Mucosa of gallbladder (tissue), 1 donor: ENCODE measurements around the gene SUN5. TPM values are rescaled to one million over a fixed set of nuclear protein-coding genes. Genes with fewer than 3 reads are reported as not detected.
"Not testable (repeated sequence)": the region's sequence is repeated elsewhere in the genome, so short reads cannot be mapped to it uniquely, and the experiment has no call there.

Source experiments
- DNase-seq: peaks from one replicate; pipeline ENCODE4 v3.0.0-alpha.2; 2020; ENCODE audit warnings: low spot score
- total RNA-seq: library from RNA; stranded (reverse); gene quantifications from one replicate; pipeline ENCODE4 v1.2.1, GENCODE V29; 2021
- donor health status: DM: no; HTN: no; CAD: no.

The SUN5 gene
- not detected for total RNA-seq

GRCh38 chr20:33004141-33004751 is at the start of gene SUN5:
Gene SUN5 (minus strand): TSS chr20:33004433. CDS start chr20:33004340, 93 bp downstream.
- no peak for DNase-seq

GRCh38 chr20:33053291-33054106 is 49.3 kb upstream of the SUN5 start, which contains the start of gene BPIFB3:
Gene BPIFB3 (plus strand): TSS chr20:33053903. CDS start chr20:33055436, 1,533 bp downstream.
- DNase-seq = no peak

- DNase-seq = no peak
Observed at GRCh38 chr20:33051333-33051732, 47.1 kb upstream of the SUN5 start.

- DNase-seq = no peak
Observed at GRCh38 chr20:33046412-33046811, 42.2 kb upstream of the SUN5 start.

- not testable (repeated sequence) for DNase-seq
Observed at GRCh38 chr20:33045129-33045721, 41.0 kb upstream of the SUN5 start.

- DNase-seq = no peak
Observed at GRCh38 chr20:33043731-33044181, 39.5 kb upstream of the SUN5 start.

- no peak for DNase-seq
Observed at GRCh38 chr20:33042983-33043730, 38.9 kb upstream of the SUN5 start.

- DNase-seq = no peak
Observed at GRCh38 chr20:33042430-33042829, 38.2 kb upstream of the SUN5 start.

GRCh38 chr20:33038243-33038642 is 34.0 kb upstream of the SUN5 start:
- DNase-seq = no peak

GRCh38 chr20:33037456-33037855 is 33.2 kb upstream of the SUN5 start:
- no peak for DNase-seq

GRCh38 chr20:33034901-33035492 is 30.8 kb upstream of the SUN5 start:
- DNase-seq = no peak

- DNase-seq = no peak
Observed at GRCh38 chr20:33034115-33034514, 29.9 kb upstream of the SUN5 start.

GRCh38 chr20:33033381-33033780 is 29.1 kb upstream of the SUN5 start:
- DNase-seq = no peak

- DNase-seq = no peak
Observed at GRCh38 chr20:33032555-33032954, 28.3 kb upstream of the SUN5 start.

- no peak for DNase-seq
Observed at GRCh38 chr20:33031531-33031930, 27.3 kb upstream of the SUN5 start, which contains the start of gene BPIFB6. Gene BPIFB6 (plus strand): TSS chr20:33031648. CDS start chr20:33031648, 0 bp downstream.

GRCh38 chr20:33030569-33030968 is 26.3 kb upstream of the SUN5 start:
- no peak for DNase-seq

GRCh38 chr20:33030076-33030475 is 25.8 kb upstream of the SUN5 start:
- DNase-seq = no peak

GRCh38 chr20:33028875-33029274 is 24.6 kb upstream of the SUN5 start:
- DNase-seq = no peak

- DNase-seq = no peak
Observed at GRCh38 chr20:33027769-33028751, 23.8 kb upstream of the SUN5 start.
